HAP-1 (cell line): ENCODE data around the gene AXDND1.
"Not testable (repeated sequence)": the region's sequence is repeated elsewhere in the genome, so short reads cannot be mapped to it uniquely, and the experiment has no call there.

Experiments
- DNase-seq, 2 experiments: peaks; one replicate each; pipeline ENCODE4 v3.0.0-alpha.2; 2016 to 2020; ENCODE audit warnings: low spot score in 2 of 2
- H3K27me3 ChIP-seq: fragments of 250-450 bp; sonication (Bioruptor Pico); 2 replicates; pipeline ENCODE4 v1.5.1; 2020; ENCODE audit warnings: low read depth, mild to moderate bottlenecking, moderate library complexity
- H3K36me3 ChIP-seq: fragments of 250-450 bp; sonication (Bioruptor Pico); replicated peaks from 2 replicates; pipeline ENCODE4 v1.5.1; 2020; ENCODE audit warnings: mild to moderate bottlenecking
- H3K4me1 ChIP-seq: fragments of 250-450 bp; sonication (Bioruptor Pico); 2 replicates; pipeline ENCODE4 v1.5.1; 2020; ENCODE audit warnings: mild to moderate bottlenecking
- H3K4me3 ChIP-seq: fragments of 250-450 bp; sonication (Bioruptor Pico); 2 replicates; pipeline ENCODE4 v1.5.1; 2020; ENCODE audit warnings: mild to moderate bottlenecking, moderate library complexity
- H3K9me3 ChIP-seq: fragments of 250-450 bp; sonication (Bioruptor Pico); 2 replicates; pipeline ENCODE4 v1.5.1; 2020; ENCODE audit warnings: mild to moderate bottlenecking, moderate library complexity
- in situ Hi-C: fragments of 300-500 bp; cut with MboI; formaldehyde crosslinking; loops from 3 replicates; pipeline ENCODE4 v1.14.3; 2020; ENCODE audit warnings: low sequenced_read_pairs, inconsistent platforms, mixed read lengths

The AXDND1 gene

DNA sequence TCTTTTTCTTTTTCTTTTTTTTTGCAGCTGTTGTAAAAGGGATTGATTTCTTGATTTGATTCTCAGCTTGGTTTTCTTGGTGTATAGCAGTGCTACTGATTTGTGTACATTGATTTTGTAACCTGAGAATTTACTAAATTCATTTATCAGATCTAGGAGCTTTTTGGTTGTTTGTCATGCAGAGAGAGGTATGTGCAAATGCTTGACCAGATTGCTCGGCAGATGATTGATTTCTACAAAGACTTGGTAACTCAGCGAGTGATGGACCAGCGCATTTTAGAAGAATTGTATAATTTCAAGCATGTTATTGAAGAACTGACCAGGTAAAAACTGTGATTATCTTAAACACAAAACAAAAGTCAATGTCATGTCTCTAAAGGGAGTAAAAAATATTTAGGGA, 27.9 kb downstream of the AXDND1 start:
- in situ Hi-C loops, result loop anchor here (25.0 kb wide), 1 partner anchor 856 kb away; no protein-coding TSS in a partner anchor
- Histone ChIP-seq H3K27me3 (no peaks in the 10 kb centered on the region), H3K4me1 (no peaks in the 10 kb centered on the region), H3K9me3 (peaks cover 7% of the 10 kb centered on the region), H3K4me3 (no peak overlapping the region), H3K36me3 (no peaks in the 10 kb centered on the region)
- DNase-seq, result no peak

DNA sequence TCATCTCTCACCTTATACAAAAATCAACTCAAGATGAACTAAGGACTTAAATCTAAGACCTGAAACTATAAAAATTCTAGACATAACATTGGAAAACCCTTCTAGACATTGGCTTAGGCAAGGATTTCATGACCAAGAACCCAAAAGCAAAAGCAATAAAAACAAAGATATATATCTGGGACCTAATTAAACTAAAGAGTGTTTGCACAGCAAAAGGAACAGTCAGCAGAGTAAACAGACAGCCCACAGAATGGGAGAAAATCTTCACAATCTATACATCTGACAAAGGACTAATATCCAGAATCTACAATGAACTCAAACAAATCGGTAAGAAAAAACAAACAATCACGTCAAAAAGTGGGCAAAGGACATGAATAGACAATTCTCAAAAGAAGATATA, 33.6 kb downstream of the AXDND1 start:
- H3K4me1 ChIP-seq, H3K9me3 ChIP-seq, H3K27me3 ChIP-seq, H3K4me3 ChIP-seq, DNase-seq, H3K36me3 ChIP-seq: not testable (repeated sequence)
- in situ Hi-C loops, result loop anchor here (25.0 kb wide), 1 partner anchor 862 kb away; no protein-coding TSS in a partner anchor

DNA sequence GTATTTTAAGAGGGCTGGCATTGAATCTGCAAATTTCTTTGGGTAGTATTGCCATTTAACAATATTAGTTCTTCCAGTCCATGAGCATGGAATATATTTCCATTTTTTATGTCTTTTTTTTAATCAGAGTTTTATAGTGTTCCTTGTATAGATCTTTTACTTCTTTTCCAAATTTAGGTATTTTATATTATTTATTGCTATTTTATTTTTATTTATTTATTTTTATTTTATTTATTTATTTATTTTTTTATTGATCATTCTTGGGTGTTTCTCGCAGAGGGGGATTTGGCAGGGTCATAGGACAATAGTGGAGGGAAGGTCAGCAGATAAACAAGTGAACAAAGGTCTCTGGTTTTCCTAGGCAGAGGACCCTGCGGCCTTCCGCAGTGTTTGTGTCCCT, 52.0 kb downstream of the AXDND1 start:
- not testable (repeated sequence) for H3K36me3 ChIP-seq, H3K4me1 ChIP-seq

DNA sequence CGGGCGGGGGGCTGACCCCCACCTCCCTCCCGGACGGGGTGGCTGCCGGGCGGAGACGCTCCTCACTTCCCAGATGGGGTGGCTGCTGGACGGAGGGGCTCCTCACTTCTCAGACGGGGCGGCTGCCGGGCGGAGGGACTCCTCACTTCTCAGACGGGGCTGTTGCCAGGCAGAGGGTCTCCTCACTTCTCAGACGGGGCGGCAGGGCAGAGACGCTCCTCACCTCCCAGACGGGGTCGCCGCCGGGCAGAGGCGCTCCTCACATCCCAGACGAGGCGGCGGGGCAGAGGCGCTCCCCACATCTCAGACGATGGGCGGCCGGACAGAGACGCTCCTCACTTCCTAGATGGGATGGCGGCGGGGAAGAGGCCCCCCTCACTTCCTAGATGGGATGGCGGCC, 52.9 kb downstream of the AXDND1 start:
- H3K27me3 ChIP-seq, in situ Hi-C loops, DNase-seq: not testable (repeated sequence)

More for the DNA sequence above, 52.0 kb downstream of the AXDND1 start:
- DNase-seq, H3K4me3 ChIP-seq, H3K27me3 ChIP-seq, H3K9me3 ChIP-seq, in situ Hi-C loops: not testable (repeated sequence)

DNA sequence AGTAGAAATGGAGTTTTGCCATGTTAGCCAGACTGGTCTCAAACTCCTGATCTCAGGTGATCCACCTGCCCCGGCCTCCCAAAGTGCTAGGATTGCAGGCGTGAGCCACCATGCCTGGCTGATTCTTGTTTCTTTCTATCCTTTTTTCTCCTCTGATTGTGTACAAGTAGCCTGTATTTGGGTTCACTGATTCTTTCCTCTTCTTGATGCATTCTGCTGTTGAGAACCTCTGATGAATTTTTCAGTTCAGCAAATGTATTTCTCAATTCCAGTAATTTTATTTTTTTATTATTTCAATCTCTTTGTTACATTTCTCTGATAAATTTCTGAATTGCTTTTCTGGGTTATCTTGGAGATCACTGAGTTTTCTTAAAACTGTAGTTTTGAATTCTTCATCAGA, 58.8 kb downstream of the AXDND1 start:
- in situ Hi-C loops, result no loop called here
- no peaks in the 10 kb centered on the region for H3K4me1 ChIP-seq
- DNase-seq, result no peak
- no peak overlapping the region for H3K4me3 ChIP-seq
- no peaks in the 10 kb centered on the region for H3K36me3 ChIP-seq
- no peaks in the 10 kb centered on the region for H3K27me3 ChIP-seq
- H3K9me3 ChIP-seq, result 0 out of 2 replicates have a peak, but pooled peaks cover 2% of the 10 kb centered on the region

More for the DNA sequence above, 52.9 kb downstream of the AXDND1 start:
- H3K4me3 ChIP-seq, H3K36me3 ChIP-seq, H3K4me1 ChIP-seq, H3K9me3 ChIP-seq: not testable (repeated sequence)

DNA sequence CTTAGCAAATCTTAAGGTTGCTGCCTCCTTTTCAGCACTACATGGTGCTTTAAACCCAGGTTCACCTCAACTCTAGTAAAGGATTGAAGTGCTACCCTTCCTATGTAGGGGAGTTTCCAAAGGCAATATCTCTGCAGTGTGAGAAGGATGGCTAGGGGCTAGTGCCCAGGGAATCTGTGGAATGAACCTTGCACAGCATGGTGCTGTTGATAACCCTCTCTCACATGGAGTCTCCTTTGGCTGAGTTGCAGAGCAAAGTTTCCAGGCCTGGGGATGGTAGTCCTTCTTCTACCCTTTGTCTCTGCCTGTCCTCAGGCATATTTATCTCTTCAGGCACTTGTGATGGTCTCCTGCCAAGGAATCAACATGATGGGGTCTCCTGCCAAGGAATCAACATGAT, 59.4 kb downstream of the AXDND1 start:
- Histone ChIP-seq H3K36me3 (no peaks in the 10 kb centered on the region), H3K27me3 (no peaks in the 10 kb centered on the region), H3K4me3 (no peak overlapping the region), H3K4me1 (no peaks in the 10 kb centered on the region), H3K9me3 (0 out of 2 replicates have a peak, but pooled peaks cover 2% of the 10 kb centered on the region)
- in situ Hi-C loops, result no loop called here
- DNase-seq, result no peak

DNA sequence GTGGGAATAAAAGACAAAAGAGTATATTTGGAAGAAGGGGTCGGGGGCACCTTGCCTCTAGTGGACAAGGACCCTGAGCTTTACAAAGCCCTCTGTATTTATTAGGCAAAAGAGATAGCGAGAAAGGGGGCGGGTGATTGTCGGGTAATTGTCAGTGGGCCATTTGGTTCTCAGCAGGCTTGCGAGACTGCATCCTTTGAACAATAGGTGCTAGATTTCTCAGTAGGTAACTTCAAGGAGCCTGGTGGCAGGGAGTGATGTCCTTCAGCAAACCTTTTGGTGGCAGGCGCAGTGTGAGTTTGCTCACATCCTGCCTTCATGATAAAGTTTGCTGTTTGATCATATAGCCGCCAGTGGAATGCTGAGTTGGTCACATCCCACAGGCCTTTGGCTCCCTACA, 71.4 kb downstream of the AXDND1 start:
- Histone ChIP-seq H3K27me3 (no peaks in the 10 kb centered on the region), H3K4me3 (no peak overlapping the region), H3K36me3 (no peaks in the 10 kb centered on the region), H3K4me1 (no peaks in the 10 kb centered on the region), H3K9me3 (no peaks in the 10 kb centered on the region)
- DNase-seq, result no peak
- in situ Hi-C loops, result no loop called here

DNA sequence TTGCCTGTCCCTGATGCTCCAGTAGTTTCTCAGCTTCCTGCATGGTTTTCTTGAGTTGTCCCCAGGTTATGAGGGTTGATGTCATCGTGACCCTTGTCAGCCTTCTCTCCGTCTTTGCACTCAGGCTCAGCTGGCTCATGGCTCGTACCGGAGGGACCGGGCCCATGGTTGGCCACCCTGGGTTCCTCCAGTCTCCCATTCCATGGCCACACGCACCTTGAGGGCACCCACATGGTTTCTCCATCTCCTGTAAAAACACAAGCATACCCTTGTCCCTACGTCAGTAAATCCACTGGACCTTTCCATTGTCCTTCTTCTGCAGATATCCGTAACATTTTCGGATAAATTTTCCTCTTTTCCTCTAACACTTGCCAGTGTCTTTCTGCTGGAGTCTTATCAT, 73.9 kb downstream of the AXDND1 start:
- H3K27me3 ChIP-seq, H3K9me3 ChIP-seq, H3K36me3 ChIP-seq, in situ Hi-C loops, H3K4me3 ChIP-seq, DNase-seq, H3K4me1 ChIP-seq: not testable (repeated sequence)

DNA sequence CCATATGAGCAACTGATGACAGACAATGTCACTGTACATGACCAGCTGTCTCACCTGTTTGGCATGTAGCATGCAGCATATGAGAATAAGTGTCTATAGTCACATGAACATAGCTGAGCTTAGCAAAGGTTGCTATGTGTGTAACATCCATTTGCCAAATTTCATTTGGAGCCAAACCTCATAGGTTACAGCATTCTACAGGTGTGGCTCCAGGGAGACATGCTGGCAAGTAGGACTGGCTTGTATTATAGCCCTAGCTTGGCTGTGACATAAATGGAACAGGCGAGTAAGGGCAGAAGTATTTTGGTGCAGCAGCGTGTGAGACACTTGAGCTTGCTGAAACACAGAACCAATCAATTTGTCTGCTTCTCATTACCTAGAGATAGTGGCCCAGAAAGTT, 74.5 kb downstream of the AXDND1 start:
- in situ Hi-C loops, H3K27me3 ChIP-seq, H3K4me1 ChIP-seq, H3K9me3 ChIP-seq, DNase-seq, H3K4me3 ChIP-seq, H3K36me3 ChIP-seq: not testable (repeated sequence)

DNA sequence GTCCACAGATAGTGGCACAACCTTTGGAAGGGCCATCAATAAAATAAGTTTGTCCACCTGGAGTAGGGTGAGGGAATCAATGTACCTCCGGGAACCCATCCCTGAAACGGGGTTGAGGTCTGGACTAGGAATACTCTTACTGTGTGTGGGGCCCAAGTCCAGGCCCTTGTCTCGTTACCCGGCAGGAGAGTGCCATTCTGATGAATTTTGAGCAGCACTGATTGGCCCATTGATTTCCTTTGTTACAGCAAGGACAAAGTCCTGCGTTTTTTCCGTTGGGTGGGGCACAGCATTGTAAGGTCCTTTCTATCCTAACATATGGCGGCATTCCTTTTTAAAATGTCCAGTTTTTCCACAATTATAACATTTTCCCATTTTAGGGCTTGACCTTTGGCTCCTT, 75.2 kb downstream of the AXDND1 start:
- Histone ChIP-seq H3K4me3 (no peak overlapping the region), H3K9me3 (no peaks in the 10 kb centered on the region), H3K36me3 (no peaks in the 10 kb centered on the region), H3K4me1 (no peaks in the 10 kb centered on the region), H3K27me3 (peaks cover 3% of the 10 kb centered on the region; the same call in 1 of the 2 replicates)
- in situ Hi-C loops, result no loop called here
- no peak for DNase-seq

DNA sequence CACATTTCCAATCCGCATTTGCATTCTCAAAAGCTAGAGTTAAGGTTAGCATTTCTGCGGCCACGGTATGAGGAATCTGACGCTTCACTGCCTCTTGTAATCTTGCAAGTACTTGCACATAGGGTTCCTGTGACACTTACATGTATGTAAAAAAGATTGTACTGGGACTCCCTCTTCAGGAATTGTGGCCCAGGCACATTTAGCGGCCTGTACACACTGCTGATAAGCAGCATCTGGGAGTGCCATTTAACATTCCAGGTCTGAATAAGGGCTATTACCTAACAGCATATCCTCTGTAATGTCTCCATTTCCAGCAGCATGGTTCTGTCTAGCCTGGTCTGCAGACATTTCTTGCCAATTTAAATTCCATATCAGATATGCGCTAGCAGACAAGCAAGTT, 75.7 kb downstream of the AXDND1 start:
- Histone ChIP-seq H3K4me1 (no peaks in the 10 kb centered on the region), H3K36me3 (no peaks in the 10 kb centered on the region), H3K4me3 (no peak overlapping the region), H3K27me3 (peaks cover 5% of the 10 kb centered on the region; the same call in 1 of the 2 replicates), H3K9me3 (no peaks in the 10 kb centered on the region)
- no peak for DNase-seq
- in situ Hi-C loops, result no loop called here

DNA sequence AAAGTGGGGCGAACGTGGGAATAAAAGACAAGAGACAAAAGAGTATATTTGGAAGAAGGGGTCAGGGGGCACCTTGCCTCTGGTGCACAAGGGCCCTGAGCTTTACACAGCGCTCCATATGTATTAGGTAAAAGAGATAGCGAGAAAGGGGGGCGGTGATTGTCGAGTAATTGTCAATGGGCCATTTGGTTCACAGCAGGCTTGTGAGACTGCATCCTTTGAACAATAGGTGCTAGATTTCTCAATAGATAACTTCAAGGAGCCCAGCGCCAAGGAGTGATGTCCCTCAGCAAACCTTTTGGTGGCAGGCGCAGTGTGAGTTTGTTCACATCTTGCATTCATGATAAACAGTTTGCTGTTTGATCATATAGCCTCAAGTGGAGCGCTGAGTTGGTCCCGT, 77.1 kb downstream of the AXDND1 start:
- DNase-seq, H3K9me3 ChIP-seq, H3K4me1 ChIP-seq, H3K4me3 ChIP-seq, H3K36me3 ChIP-seq, in situ Hi-C loops, H3K27me3 ChIP-seq: not testable (repeated sequence)

DNA sequence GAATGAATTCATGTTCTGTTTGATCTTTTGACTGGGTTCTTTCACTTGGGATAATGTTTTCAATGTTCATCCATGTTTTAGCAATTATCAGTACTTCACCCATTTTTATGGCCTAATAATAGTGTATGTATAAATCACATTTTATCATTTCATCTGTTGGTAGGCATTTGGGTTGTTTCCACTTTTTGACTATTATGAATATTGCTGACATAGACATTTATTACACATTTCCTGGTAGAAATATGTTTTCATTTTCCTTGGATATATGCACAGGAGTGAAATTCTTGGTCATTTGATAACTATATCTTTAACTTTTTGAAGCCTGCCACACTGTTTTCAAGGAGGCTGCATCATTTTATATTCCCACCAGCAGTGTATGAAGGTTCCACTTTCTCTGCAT, 79.8 kb downstream of the AXDND1 start:
- no peaks in the 10 kb centered on the region for H3K36me3 ChIP-seq
- in situ Hi-C loops, result no loop called here

DNA sequence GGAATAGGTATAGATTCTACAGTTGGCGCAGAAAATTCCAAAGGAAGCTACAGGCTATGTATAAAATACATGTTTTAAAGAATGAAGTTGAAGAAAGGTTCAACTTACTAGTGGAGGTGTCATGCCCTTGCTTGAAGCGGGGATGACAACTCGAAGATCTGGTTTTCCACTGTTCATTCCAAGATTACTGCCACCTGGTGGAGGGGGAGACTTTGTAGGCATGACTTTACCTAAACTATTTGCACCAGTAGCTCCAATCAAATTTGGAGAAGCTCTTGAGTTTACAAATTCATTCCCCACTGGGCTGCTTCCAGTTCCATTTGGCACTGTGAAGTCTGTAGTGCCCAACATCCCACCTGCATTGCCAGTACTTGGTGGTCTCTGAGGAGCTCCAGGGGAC, 81.7 kb downstream of the AXDND1 start:
- H3K4me3 ChIP-seq, result no peak overlapping the region
- no peaks in the 10 kb centered on the region for H3K36me3 ChIP-seq
- H3K27me3 ChIP-seq, result peaks cover 5% of the 10 kb centered on the region; the same call in 1 of the 2 replicates
- H3K9me3 ChIP-seq, result no peaks in the 10 kb centered on the region
- no peaks in the 10 kb centered on the region for H3K4me1 ChIP-seq
- in situ Hi-C loops, result no loop called here
- DNase-seq, result peak in 1 of 2 experiments; percentile 53

More for the DNA sequence above, 79.8 kb downstream of the AXDND1 start:
- Histone ChIP-seq H3K4me1 (no peaks in the 10 kb centered on the region), H3K27me3 (peaks cover 5% of the 10 kb centered on the region; the same call in 1 of the 2 replicates), H3K9me3 (no peaks in the 10 kb centered on the region), H3K4me3 (no peak overlapping the region)
- DNase-seq, result no peak

DNA sequence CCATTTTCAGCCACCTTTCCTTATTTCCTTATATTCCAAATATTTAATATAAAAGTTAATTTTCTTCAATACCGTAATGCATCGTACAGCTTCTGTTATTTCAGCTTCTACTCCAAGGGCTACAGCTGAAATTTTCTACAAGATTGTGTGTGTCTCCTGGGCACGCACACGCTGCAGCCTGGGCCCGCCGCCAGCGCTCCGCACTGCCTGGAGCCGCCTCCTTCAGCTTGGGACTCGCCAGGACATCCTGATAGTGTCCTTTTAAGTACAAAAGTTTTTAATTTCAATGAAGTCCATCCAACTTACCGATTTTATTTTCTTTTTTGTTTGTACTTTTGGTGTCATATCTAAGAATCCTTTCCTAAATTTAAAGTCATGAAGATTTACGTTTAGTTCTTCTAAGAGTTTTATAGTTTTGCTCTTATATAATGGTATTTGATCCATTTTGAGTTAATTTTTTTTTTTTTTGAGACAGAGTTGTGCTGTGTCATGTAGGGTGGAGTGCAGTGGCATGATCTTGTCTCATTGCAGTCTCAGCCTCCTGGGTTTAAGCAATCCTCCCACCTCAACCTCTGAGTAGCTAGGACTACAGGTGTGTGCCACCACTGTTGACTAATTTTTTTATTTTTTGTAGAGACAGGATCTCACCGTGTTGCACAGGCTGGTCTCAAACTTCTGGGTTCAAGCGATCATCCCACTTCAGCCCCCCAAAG, 82.8 kb downstream of the AXDND1 start:
- Histone ChIP-seq H3K4me1 (no peaks in the 10 kb centered on the region), H3K4me3 (no peak overlapping the region), H3K27me3 (peaks cover 2% of the 10 kb centered on the region; the same call in 1 of the 2 replicates), H3K9me3 (no peaks in the 10 kb centered on the region), H3K36me3 (no peaks in the 10 kb centered on the region)
- in situ Hi-C loops, result no loop called here
- no peak for DNase-seq
